GM21529 (cell line): ENCODE data around the gene SNAPC2.

Experiments
- ATAC-seq: cut with Tn5 transposase; IDR thresholded peaks from one replicate; pipeline ENCODE4 v1.9.1; 2021; ENCODE audit not compliant: unreplicated experiment

Gene SNAPC2, protein sequence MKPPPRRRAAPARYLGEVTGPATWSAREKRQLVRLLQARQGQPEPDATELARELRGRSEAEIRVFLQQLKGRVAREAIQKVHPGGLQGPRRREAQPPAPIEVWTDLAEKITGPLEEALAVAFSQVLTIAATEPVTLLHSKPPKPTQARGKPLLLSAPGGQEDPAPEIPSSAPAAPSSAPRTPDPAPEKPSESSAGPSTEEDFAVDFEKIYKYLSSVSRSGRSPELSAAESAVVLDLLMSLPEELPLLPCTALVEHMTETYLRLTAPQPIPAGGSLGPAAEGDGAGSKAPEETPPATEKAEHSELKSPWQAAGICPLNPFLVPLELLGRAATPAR

DNA sequence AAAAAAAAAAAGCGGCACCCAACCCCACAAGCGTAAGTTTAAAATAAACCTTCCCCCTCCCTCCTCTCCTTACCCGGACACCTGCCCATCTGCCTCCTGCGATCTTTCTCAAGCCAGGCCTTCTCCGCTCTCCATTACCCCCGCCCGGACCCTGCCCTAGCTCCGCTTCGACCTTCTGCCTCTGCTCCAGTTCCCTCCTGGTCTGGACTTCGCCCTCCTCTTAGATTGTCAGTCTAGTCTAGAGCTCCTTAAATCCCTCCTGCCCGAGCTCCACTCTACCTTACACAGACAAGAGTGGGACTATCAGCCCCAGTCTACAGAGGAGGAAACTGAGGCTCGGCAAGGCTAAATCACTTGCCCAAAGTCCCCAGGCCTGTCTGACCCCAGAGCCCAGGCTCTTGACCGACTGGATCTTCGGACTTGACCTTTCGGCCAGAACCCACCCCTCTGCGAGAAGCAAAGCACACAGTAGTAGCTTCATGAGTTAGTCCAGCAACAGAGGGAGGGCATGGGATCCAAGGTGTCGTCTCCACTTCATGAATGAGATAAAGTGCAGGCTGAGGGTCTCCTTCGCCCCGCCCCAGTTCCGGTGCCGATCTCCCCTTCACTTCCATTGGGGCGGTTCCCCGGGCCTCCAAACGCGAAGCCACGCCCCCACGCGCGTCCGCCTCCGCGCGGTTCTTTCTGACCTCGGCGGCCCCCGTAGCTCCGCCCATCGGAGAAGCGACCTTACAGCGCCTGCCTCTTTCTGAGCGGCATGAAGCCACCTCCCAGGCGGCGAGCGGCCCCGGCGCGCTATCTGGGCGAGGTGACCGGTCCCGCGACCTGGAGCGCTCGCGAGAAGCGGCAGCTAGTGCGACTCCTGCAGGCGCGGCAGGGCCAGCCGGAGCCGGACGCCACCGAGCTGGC, at the start of gene SNAPC2:
SNAPC2 (plus strand) TSS at position 729 of the 909 bp plus-strand sequence; CDS start at position 758, 29 bp downstream.
- ATAC-seq = peak; percentile 44

DNA sequence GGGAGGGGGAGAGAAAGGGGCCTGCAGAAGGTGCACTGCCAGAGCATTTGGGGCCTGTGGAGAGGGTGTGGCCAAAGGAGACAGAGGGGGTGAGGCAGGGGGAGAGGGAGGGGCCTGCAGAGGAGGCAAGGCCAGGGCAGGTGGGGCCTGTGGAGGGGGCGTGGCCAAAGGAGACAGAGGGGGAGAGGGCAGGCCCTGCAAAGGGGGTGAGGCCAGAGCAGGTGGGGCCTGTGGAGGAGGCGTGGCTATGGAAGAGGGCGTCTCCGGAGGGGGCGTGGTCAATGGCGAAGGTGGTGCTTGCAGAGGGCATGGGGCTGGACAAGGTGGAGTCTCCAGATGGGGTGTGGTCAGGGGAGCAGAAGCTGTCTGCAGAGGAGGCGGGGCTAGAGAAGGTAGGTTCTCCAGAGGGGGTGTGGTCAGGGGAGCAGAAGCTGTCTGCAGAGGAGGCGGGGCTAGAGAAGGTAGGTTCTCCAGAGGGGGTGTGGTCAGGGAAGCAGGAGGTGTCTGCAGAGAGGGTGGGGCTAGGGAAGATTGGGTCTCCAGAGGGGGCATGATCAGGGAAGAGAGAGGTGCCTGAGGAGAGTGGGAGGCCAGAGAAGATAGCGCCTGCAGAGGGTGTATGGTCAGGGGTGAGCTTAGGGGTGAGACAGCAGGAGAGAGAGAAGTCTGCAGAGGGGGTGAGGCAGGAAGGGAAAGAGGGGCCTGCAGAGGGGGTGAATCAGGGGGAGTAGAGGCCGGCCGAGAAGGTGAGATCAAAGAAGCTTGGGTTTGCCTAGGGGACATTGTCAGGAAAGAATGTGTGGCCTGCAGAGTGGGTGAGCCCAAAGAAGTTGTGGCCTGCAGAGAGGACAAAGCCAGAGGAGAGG, 49.3 kb upstream of the SNAPC2 start:
- no peak for ATAC-seq

- no peak for ATAC-seq
These were observed 48.5 kb upstream of the SNAPC2 start for GRCh38 chr19:7871437-7872305.

- no peak for ATAC-seq
These were observed 47.6 kb upstream of the SNAPC2 start for GRCh38 chr19:7872306-7873204.

GRCh38 chr19:7873304-7874075, 46.6 kb upstream of the SNAPC2 start:
- no peak for ATAC-seq

GRCh38 chr19:7874076-7874896, 45.9 kb upstream of the SNAPC2 start, which contains the start of gene PRR36:
Gene PRR36, minus strand, starts transcription at chr19:7874390. Its CDS starts 701 bp downstream, at chr19:7873689.
- ATAC-seq = no peak

GRCh38 chr19:7874897-7875273, 45.3 kb upstream of the SNAPC2 start:
- no peak for ATAC-seq

DNA sequence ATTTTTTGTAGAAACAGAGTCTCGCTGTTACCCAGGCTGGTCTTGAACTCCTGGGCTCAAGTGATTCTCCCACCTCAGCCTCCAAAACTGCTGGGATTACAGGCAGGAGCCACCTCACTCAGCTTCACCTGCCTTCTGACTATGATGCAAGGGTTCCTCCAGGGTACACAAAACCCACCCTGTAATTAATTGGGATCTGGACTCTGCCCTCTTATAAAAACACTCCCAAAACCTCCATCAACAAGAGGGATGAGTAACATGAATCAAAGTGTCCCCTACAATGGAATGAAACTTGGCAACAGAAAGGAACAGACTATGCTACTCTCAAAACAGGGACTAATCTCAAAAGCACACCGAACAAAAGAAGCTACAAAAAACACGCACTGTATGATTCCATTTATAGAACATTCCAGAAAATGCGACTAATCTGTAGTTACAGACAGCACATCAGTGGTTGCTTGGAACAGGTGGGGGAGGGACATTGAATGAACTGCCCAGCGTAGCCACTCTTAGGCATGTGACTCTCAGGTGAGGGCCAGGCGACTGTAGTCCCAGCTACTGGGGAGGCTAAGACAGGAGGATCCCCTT, 42.8 kb upstream of the SNAPC2 start:
- no peak for ATAC-seq

- no peak for ATAC-seq
These were observed 40.9 kb upstream of the SNAPC2 start for GRCh38 chr19:7879111-7879807.

- ATAC-seq = no peak
These were observed 40.3 kb upstream of the SNAPC2 start for GRCh38 chr19:7879836-7880235.

GRCh38 chr19:7881910-7882309, 38.2 kb upstream of the SNAPC2 start:
- no peak for ATAC-seq

- no peak for ATAC-seq
These were observed 37.0 kb upstream of the SNAPC2 start for GRCh38 chr19:7883105-7883504.

DNA sequence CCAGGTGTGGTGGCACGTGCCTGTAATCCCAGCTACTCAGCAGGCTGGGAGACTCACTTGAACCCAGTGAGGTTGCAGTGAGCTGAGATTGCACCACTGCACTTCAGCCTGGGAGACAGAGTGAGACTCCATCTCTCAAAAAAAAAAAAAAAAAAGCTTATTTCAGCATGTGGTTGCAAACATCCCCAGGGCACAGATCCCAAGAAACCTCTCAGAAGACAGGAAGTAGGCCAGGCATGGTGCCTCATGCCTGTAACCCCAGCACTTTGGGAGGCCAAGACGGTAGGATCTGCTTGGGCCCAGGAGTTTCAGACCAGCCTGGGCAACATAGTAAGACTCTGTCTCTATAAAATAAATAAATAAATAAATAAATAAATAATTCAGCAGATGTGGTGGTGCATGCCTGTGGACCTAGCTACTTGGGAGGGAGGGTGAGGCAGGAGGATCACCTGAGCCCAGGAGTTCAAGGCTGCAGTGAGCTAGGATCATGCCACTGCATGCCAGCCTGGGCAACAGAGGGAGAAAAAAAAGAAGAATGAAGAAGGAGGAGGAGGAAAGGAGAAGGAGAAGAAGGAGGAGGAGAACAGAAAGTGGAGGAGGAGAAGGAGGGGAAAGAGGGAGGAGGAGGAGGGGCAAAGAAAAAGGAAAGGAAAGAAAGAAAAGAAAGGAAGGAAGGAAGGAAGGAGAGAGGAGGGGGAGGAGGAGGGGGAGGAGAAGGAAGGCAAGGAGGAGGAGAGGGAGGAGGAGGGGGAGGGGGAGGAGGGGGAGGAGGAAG, 36.2 kb upstream of the SNAPC2 start:
- ATAC-seq = no peak

GRCh38 chr19:7885818-7886217, 34.3 kb upstream of the SNAPC2 start:
- no peak for ATAC-seq

DNA sequence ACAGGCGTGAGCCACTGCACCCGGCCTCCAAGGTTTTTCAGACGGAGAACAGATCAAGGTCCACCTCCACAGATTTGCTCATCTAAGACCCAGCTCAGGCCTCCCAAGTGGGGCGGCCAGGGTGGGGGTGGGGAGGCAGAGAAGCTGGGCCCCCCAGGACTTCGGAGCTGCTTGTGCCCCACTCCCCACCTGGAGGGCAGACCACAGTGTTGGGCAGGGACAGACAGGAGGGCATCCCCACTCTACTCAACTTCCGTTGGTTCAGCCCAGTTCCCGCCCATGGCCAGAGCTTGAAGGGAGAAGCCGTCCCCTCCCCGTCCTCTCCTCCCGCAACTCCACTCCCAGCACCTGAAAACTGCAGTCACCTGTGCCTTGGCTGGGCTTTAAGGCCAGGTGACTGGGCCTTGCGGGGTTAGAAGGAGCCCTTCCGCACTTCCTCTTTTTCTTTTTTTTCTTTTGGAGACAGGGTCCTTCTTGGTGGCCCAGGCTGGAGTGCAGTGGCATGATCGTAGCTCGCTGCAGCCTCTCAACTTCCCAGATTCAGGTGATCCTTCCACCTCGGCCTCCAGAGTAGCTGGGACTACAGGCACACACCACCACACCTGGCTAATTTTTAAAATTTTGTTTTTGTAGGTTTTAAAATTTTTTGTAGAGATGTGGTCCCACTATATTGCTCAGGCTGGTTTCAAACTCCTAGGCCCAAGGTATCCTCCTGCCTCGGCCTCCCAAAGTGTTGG, 32.6 kb upstream of the SNAPC2 start:
- no peak for ATAC-seq
